SKM-1 treated with dmso at 0.1 percent for 144 hours (cell line): ENCODE measurements around the gene RHOT1.
"Not testable (repeated sequence)": the region's sequence is repeated elsewhere in the genome, so short reads cannot be mapped to it uniquely, and the experiment has no call there.

Experiments used
- DNase-seq: peaks from one replicate; lab custom pipeline; 2025; ENCODE audit not compliant: unreplicated experiment; lab: John Stamatoyannopoulos, UW

The RHOT1 gene

GRCh38 chr17:32142038-32142856, at the start of gene RHOT1:
RHOT1 (plus strand) TSS chr17:32142502; CDS start chr17:32142693, 191 bp downstream.
- DNase-seq = peak; percentile 73

- no peak for DNase-seq
These were observed 42.6 kb upstream of the RHOT1 start for GRCh38 chr17:32099686-32100085.

- not testable (repeated sequence) for DNase-seq
These were observed 42.0 kb upstream of the RHOT1 start for GRCh38 chr17:32100323-32100722.

DNA sequence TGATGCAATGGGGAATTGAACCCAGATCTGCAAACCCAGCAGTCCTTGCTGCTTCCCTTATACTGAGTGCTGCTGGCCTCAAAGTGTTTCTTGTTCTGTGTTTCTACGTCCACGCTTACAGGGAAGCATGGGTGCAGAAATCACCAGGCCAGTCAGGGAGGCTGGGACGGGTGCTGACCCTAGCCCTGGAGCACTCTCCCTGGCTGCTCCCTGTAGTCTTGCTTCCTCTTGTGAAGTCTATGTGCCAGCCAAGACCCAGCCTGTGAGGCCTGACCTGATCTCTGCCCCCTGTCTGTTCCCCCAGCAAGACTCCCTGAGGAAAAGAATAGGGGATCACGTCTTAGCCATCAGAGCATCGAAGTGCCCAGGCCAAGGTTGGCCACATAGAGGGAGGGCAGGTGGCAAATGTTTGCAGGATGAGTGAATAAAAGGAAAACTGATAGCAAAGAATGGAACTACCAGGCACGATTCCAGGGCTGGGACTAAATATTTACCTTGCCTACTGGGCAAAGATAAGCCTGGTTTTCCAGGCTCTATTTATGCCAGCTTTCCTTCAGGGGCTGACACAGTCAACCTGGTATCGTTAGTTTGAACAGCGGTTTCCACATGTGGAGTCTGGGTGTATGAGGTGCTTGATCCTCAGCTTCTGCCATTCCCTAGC, 41.2 kb upstream of the RHOT1 start:
- no peak for DNase-seq

GRCh38 chr17:32102172-32102571, 40.1 kb upstream of the RHOT1 start:
- DNase-seq = no peak

DNA sequence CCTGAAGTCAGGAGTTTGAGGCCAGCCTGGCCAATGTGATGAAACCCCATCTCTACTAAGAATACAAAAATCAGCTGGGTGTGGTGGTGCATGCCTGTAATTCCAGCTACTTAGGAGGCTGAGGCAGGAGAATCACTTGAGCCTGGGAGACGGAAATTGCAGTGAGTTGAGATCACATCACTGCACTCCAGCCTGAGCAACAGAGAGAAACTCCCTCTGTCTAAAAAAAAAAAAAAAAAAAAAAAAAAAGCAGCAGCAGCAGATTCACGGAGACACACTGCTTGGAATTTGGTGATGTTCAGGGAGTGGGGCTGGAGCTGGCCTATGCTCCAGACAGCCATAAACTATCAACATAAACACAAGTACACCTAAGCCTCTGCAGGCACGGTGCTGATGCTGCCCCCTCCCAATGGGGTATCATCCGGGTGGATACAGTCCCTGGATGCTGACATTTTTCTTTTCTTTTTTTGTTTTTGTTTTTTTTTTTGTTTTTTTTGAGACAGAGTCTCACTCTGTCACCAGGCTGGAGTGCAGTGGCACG, 39.6 kb upstream of the RHOT1 start:
- no peak for DNase-seq

GRCh38 chr17:32103476-32104113, 38.7 kb upstream of the RHOT1 start:
- no peak for DNase-seq

DNA sequence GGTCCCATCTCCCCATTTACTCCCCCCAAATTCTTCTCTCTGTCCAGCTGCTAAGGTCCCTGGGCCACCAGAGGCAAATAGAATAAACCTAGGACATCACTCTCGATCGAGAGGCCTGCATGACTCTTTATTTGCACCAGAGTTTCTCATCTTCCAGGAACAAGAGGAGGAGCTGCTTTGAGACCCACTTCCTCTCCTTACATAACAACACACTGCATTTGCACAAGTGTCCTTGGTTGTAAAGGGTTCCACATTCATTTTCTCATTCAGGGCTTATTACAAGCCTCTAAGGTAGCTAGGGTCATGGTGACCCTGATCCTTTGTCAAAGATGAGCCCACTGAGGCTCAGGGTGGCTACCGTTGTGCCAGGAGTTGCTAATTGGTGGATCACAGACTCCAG, 38.1 kb upstream of the RHOT1 start:
- DNase-seq = peak; percentile 53

DNA sequence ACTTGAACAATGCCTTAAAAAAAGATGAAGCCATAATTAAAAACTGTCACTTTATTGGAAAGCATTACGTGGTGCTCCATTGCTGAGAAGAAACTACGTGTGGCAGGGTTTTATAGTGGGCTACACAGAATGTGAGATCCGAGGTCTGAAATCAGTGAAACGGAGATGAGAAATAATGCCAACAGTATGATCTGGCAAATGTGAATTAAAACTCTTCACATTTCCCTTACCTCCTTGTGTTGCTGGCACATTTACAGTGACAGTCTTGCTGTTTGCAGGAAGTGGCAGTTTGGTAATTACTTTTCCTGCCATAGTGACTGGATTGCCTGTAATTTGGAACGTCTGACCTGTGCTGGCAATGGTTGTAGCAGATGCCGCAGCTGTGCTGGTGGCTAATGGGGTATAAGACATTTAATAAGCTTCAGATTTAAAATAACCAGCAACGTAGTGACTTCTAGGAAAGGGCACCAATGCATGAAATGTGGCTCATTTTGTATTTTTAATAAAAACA, 35.8 kb upstream of the RHOT1 start:
- not testable (repeated sequence) for DNase-seq

GRCh38 chr17:32107194-32107593, 35.1 kb upstream of the RHOT1 start:
- DNase-seq = not testable (repeated sequence)

- DNase-seq = no peak
These were observed 31.7 kb upstream of the RHOT1 start for GRCh38 chr17:32110596-32110995.

DNA sequence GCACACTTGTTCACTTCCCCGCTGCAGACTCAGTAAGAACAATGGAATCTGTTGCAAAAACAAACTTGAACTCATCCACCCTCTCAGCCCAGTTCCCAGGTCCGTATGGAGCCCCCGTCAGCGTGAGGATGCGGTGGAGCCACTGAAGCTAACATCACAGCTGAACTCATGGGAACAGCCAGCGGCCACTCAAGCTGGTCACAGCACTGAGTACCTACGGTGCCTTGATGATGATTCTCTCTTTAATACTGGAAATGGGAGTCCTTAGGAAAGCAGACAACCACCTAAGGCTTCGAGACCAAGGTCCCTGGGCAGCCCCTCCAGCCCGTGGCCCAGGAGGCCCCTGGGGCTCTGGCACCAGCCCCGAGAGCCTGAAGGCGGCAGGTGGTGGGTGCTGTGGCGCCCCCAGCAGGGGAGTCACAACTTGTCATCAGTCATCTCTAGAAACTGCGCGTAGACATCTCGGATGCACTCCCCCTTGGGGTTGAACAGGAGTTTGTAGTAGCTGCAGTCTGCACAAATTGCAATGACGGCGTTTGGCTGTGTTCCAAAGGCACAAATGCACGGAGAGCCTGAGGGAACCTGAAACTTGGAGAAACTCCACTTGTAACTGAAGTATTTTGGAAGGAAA, 31.0 kb upstream of the RHOT1 start:
- DNase-seq = no peak

- DNase-seq = no peak
These were observed 29.9 kb upstream of the RHOT1 start for GRCh38 chr17:32112416-32112815.

- no peak for DNase-seq
These were observed 27.8 kb upstream of the RHOT1 start for GRCh38 chr17:32114536-32114935.

DNA sequence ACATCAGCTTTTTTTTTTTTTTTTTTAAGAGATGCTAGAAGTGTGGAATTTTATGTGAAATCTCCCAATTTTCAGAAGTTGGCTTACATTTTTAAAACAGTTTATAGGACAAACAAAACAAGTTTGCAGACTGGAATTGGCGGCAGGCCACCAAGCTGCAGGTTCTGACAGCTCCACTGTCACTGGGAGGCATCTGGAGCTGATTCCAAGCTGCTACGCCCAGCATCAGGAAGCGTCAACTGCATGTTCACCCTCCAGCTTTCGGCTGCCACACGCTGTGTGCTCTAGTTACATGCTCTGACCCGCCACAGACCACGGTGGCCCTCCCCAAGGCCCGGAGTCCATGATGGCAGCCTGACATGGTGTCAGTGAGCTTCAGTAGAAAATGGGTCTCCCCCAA, 26.8 kb upstream of the RHOT1 start:
- DNase-seq = not testable (repeated sequence)

DNA sequence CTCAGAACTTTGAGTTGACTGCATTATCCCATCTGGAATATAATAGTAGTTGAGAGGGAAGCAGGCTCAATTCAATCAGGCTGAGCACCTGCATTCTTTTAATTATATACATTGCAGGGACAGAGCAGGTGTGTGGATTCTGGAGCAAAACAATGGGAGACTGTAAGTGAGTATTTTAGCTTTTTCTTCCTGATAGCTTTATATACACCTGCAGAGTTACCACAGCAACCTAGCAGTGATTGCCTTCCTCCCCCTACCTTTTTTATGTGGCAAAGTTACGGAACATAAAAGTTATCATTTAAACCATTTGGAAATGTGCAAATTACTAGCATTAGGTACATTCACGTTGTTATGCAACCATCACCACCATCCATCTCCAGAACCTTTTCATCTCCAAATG, 25.4 kb upstream of the RHOT1 start:
- DNase-seq = no peak

GRCh38 chr17:32117399-32117798, 24.9 kb upstream of the RHOT1 start:
- DNase-seq = no peak

GRCh38 chr17:32118088-32118487, 24.2 kb upstream of the RHOT1 start:
- not testable (repeated sequence) for DNase-seq

- DNase-seq = no peak
These were observed 23.5 kb upstream of the RHOT1 start for GRCh38 chr17:32118835-32119234.

GRCh38 chr17:32120141-32120540, 22.2 kb upstream of the RHOT1 start:
- no peak for DNase-seq

DNA sequence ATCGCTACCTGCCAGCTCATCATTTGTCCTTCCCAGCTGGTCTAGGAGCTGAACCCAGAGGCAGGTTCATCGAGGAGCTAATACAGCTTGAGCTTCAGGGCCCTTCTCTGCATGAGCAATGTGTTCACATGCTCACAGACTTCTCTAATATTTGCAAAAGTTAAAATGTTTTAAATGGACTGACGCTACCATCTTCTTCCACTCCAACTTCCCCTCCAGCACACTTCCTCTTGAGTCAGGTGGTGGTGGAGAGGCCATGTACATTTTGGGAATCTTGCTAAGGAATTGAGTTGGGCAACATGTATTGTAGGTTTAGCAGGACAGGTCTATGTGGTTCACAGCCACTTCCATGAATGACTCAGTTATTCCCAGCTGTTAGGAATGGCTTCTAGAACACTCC, 21.6 kb upstream of the RHOT1 start:
- no peak for DNase-seq
